Progenitor cell of endocrine pancreas (in vitro differentiated cells): ENCODE data around the gene HEMGN. TPM values are rescaled to one million over a fixed set of nuclear protein-coding genes. Genes with fewer than 3 reads are reported as not detected.
A peak's percentile ranks its signal among the peaks of the same experiment; 100 is the strongest.

Experiments used
- DNase-seq: peaks from one replicate; pipeline ENCODE4 v3.0.0; 2021; ENCODE audit warnings: low spot score; ENCODE audit not compliant: unreplicated experiment
- H3K27ac Mint-ChIP-seq: 2 replicates; pipeline ENCODE4 v1.8.0; 2021; ENCODE audit warnings: mild to moderate bottlenecking, moderate library complexity, mixed read lengths
- H3K27me3 Mint-ChIP-seq: 2 replicates; pipeline ENCODE4 v1.8.0; 2021; ENCODE audit warnings: mixed read lengths
- H3K36me3 Mint-ChIP-seq: 2 replicates; pipeline ENCODE4 v1.8.0; 2022; ENCODE audit warnings: mixed read lengths; ENCODE audit not compliant: insufficient read depth
- H3K4me1 Mint-ChIP-seq: 2 replicates; pipeline ENCODE4 v1.8.0; 2021; ENCODE audit warnings: low read depth, mixed read lengths
- H3K4me3 Mint-ChIP-seq: 2 replicates; pipeline ENCODE4 v1.8.0; 2021; ENCODE audit warnings: low read depth, mild to moderate bottlenecking, moderate library complexity, mixed read lengths
- H3K9me3 Mint-ChIP-seq: 2 replicates; pipeline ENCODE4 v1.8.0; 2021; ENCODE audit warnings: low read depth, mixed read lengths
- total RNA-seq: library from RNA; stranded (reverse); gene quantifications from 2 replicates; pipeline ENCODE4 v1.2.1, GENCODE V29; 2021
- TF ChIP-seq, protein P1 (sequence below): fragments of 200-600 bp; sonication (generic); IDR thresholded peaks from one replicate; pipeline ENCODE4 v1.5.0; 2021; ENCODE audit warnings: antibody characterized with exemption, mild to moderate bottlenecking; ENCODE audit not compliant: unreplicated experiment

HEMGN gene
- total RNA-seq, 1 donor from 2014 or later: not detected

GRCh38 chr9:97895211-97895610 is 42.8 kb downstream of the HEMGN start:
- Mint-ChIP-seq H3K4me1 (no peaks in the 10 kb centered on the region), H3K9me3 (peaks cover 4% of the 10 kb centered on the region), H3K4me3 (no peak overlapping the region), H3K36me3 (peaks cover 4% of the 10 kb centered on the region), H3K27ac (no peak overlapping the region), H3K27me3 (peaks cover 14% of the 10 kb centered on the region)
- DNase-seq: no peak
- TF ChIP-seq, protein P1, sequence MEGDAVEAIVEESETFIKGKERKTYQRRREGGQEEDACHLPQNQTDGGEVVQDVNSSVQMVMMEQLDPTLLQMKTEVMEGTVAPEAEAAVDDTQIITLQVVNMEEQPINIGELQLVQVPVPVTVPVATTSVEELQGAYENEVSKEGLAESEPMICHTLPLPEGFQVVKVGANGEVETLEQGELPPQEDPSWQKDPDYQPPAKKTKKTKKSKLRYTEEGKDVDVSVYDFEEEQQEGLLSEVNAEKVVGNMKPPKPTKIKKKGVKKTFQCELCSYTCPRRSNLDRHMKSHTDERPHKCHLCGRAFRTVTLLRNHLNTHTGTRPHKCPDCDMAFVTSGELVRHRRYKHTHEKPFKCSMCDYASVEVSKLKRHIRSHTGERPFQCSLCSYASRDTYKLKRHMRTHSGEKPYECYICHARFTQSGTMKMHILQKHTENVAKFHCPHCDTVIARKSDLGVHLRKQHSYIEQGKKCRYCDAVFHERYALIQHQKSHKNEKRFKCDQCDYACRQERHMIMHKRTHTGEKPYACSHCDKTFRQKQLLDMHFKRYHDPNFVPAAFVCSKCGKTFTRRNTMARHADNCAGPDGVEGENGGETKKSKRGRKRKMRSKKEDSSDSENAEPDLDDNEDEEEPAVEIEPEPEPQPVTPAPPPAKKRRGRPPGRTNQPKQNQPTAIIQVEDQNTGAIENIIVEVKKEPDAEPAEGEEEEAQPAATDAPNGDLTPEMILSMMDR: no peak

GRCh38 chr9:97892421-97892820 is 45.6 kb downstream of the HEMGN start:
- Mint-ChIP-seq H3K9me3 (peaks cover 4% of the 10 kb centered on the region), H3K27me3 (peaks cover 26% of the 10 kb centered on the region), H3K4me3 (no peak overlapping the region), H3K36me3 (peaks cover 4% of the 10 kb centered on the region), H3K27ac (no peak overlapping the region), H3K4me1 (no peaks in the 10 kb centered on the region)
- TF ChIP-seq, protein P1: no peak
- no peak for DNase-seq

DNA sequence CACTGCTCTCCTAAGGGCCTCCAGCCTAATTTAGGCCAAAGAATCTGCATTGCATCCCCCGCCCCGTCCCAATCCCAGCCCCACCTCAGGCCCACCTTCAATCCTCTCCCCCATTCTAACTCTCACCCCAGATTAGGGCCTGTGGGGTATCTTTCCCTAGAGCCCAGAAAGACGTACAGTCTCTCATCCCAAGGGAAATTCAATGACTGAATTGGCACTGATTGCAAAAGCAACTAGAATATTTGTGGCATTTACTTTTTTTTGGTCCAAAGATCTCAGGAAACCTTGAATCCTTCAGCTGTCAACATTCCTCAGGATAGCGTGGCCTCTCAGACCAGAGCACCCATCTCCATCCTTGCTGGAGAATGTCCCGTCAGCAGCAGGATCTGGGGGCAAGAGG is 46.2 kb downstream of the HEMGN start:
- TF ChIP-seq, protein P1: no peak
- Mint-ChIP-seq H3K36me3 (peaks cover 4% of the 10 kb centered on the region), H3K4me3 (no peak overlapping the region), H3K9me3 (peaks cover 4% of the 10 kb centered on the region), H3K4me1 (no peaks in the 10 kb centered on the region), H3K27ac (no peak overlapping the region), H3K27me3 (peaks cover 27% of the 10 kb centered on the region)
- DNase-seq: no peak

DNA sequence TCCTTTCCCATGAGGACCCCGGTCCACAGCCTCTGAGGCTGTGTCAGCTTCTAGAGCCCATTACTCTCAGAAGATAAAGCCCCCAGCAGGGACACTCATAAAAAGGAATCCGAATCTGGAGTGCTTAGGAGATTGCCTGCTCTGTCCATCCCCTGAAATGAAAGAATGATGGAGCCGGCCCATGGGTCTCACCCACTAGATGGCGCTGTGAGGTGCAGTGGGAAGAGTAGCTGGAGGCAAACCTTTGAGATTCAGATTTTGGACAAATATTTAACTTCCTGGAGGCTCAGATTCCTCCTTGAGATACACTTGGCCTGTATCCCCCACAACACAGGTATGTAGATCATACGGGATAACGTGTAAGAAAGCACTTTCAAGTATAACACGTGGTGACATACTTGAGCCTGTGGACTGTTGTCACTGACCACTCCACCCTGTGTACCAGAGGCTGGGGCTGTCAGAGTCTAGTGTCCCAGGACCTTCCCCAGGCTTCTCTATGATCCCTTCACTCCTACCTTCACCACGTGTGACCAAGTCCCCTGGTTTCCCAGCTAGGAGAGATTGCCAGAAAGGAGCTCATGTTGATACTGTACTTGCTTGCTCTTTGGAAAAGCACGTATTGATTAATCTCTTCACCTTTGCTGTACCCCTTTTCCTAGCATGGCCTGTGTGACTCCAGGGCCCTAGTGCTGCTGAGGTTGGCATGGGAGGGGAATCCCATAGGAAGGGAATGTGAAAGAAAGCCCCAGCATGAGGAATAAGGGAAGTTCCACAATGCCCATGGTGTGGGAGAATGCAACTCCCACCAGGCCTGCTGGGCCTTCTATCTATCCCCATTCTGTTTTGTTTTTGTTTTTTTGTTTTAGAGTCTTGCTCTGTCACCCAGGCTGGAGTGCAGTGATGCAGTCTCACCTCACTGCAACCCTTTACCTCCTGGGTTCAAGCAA is 47.8 kb downstream of the HEMGN start:
- Mint-ChIP-seq H3K27ac (no peak overlapping the region), H3K9me3 (peaks cover 4% of the 10 kb centered on the region), H3K4me1 (no peaks in the 10 kb centered on the region), H3K4me3 (no peak overlapping the region), H3K27me3 (peaks cover 27% of the 10 kb centered on the region), H3K36me3 (no peaks in the 10 kb centered on the region)
- TF ChIP-seq, protein P1: peak; percentile 68
- peak; percentile 14 for DNase-seq

DNA sequence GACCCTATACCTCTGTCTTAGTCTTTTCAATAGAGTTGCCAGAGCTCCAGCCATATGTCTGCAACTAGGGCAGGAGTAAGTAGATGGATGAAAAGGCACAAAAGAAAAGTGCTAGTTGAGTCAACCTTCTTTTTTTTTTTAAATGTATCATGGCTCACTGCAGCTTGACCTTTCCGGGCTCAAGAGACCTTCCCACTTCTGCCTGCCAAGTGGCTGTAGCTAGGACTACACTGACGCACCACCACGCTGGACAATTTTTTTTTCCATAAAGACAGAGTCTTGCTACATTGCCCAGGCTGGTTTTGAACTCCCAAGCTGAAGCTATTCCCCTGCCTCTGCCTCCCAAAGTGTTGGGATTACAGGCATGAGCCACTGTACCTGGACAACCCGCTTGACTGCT is 57.6 kb downstream of the HEMGN start:
- H3K27me3 Mint-ChIP-seq: peaks cover 32% of the 10 kb centered on the region
- DNase-seq: no peak
- H3K27ac Mint-ChIP-seq: no peak overlapping the region
- TF ChIP-seq, protein P1: no peak
- H3K36me3 Mint-ChIP-seq: no peaks in the 10 kb centered on the region
- no peaks in the 10 kb centered on the region for H3K4me1 Mint-ChIP-seq
- H3K9me3 Mint-ChIP-seq: peaks cover 12% of the 10 kb centered on the region
- no peak overlapping the region for H3K4me3 Mint-ChIP-seq

Other genes with a start within 250 kb of the HEMGN start
- 15.0 and 16.4 TPM in 2 replicates for gene XPA, start 240.8 kb downstream of the HEMGN start, total RNA-seq
- gene FOXE1, start 84.9 kb downstream of the HEMGN start, total RNA-seq: 0.29 and 0.38 TPM in 2 replicates
- 14.2 and 15.6 TPM in 2 replicates for gene TRMO, start 15.7 kb downstream of the HEMGN start, total RNA-seq
- gene ANP32B, start 45.2 kb upstream of the HEMGN start, total RNA-seq: 153 and 156 TPM in 2 replicates
- gene NANS, start 118.6 kb upstream of the HEMGN start, total RNA-seq: 31.9 and 33.8 TPM in 2 replicates
- 2.9 and 3.1 TPM in 2 replicates for gene TRIM14, start 181.1 kb upstream of the HEMGN start, total RNA-seq